OCI-LY1 (cell line): ENCODE measurements around the gene LMF1.

ENCODE experiments used
- H2AFZ ChIP-seq: fragments of 200-600 bp; sonication (generic), shearing (Covaris generic); 2 replicates; pipeline ENCODE4 v1.6.0; 2014; ENCODE audit warnings: antibody characterized with exemption, mild to moderate bottlenecking, low read length
- H3F3A ChIP-seq: fragments of 200-600 bp; sonication (generic), shearing (Covaris generic); 2 replicates; pipeline ENCODE4 v1.6.0; 2014; ENCODE audit warnings: mild to moderate bottlenecking, antibody characterized with exemption, low read length, moderate library complexity; ENCODE audit not compliant: insufficient read depth
- H3K27ac ChIP-seq: fragments of 200-600 bp; sonication (generic); 2 replicates; pipeline ENCODE4 v1.5.1; 2014; ENCODE audit warnings: low read length, mixed run types, mild to moderate bottlenecking, low read depth; ENCODE audit not compliant: poor library complexity, severe bottlenecking
- H3K27me3 ChIP-seq: fragments of 200-600 bp; sonication (generic); 2 replicates; pipeline ENCODE4 v1.6.0; 2014; ENCODE audit warnings: antibody characterized with exemption, mild to moderate bottlenecking, low read length, moderate library complexity; ENCODE audit not compliant: insufficient read depth
- H3K36me3 ChIP-seq: fragments of 200-600 bp; sonication (generic); 2 replicates; pipeline ENCODE4 v1.6.1; 2014; ENCODE audit warnings: mild to moderate bottlenecking, antibody characterized with exemption, low read length, moderate library complexity, mixed read lengths; ENCODE audit not compliant: insufficient read depth
- H3K4me1 ChIP-seq: fragments of 200-600 bp; sonication (generic); 2 replicates; pipeline ENCODE4 v1.5.1; 2014; ENCODE audit warnings: mild to moderate bottlenecking, low read length, moderate library complexity; ENCODE audit not compliant: insufficient read depth, severe bottlenecking
- H3K4me2 ChIP-seq: fragments of 200-600 bp; sonication (generic), shearing (Covaris generic); 2 replicates; pipeline ENCODE4 v1.6.1; 2014; ENCODE audit warnings: low read length
- H3K4me3 ChIP-seq: fragments of 200-600 bp; sonication (generic); 2 replicates; pipeline ENCODE4 v1.5.1; 2014; ENCODE audit warnings: low read length, low read depth, mild to moderate bottlenecking, mixed read lengths; ENCODE audit not compliant: poor library complexity, severe bottlenecking
- H3K79me2 ChIP-seq: fragments of 200-600 bp; shearing (Covaris generic); 2 replicates; pipeline ENCODE4 v1.6.1; 2016; ENCODE audit warnings: mixed run types, low read length, mixed read lengths; ENCODE audit not compliant: insufficient read depth
- H3K9ac ChIP-seq: fragments of 200-600 bp; sonication (generic), shearing (Covaris generic); 2 replicates; pipeline ENCODE4 v1.6.1; 2014; ENCODE audit warnings: mild to moderate bottlenecking, low read length, mixed read lengths
- H3K9me2 ChIP-seq: fragments of 200-600 bp; sonication (generic), shearing (Covaris generic); 2 replicates; pipeline ENCODE4 v1.6.1; 2014; ENCODE audit warnings: low read depth, mild to moderate bottlenecking, low read length, mixed read lengths
- H3K9me3 ChIP-seq: fragments of 200-600 bp; shearing (Covaris generic); 2 replicates; pipeline ENCODE4 v1.6.1; 2014; ENCODE audit warnings: low read length, mixed read lengths
- H4K20me1 ChIP-seq: fragments of 200-600 bp; sonication (generic), shearing (Covaris generic); 2 replicates; pipeline ENCODE4 v1.6.0; 2016; ENCODE audit warnings: mild to moderate bottlenecking, low read length; ENCODE audit not compliant: insufficient read depth
- EZH2 ChIP-seq: fragments of 200-600 bp; sonication (generic), shearing (Covaris generic); IDR thresholded peaks from 2 replicates; pipeline ENCODE4 v1.8.0; 2017; ENCODE audit warnings: borderline replicate concordance, mixed run types, mild to moderate bottlenecking, antibody characterized with exemption, low read length, moderate library complexity, mixed read lengths
- TF ChIP-seq, protein P1 (sequence below): fragments of 200-600 bp; sonication (generic), shearing (Covaris generic); IDR thresholded peaks from 2 replicates; pipeline ENCODE4 v1.5.1; 2017; ENCODE audit warnings: mild to moderate bottlenecking, antibody characterized with exemption, low read length, moderate library complexity, mixed read lengths

Gene LMF1

DNA sequence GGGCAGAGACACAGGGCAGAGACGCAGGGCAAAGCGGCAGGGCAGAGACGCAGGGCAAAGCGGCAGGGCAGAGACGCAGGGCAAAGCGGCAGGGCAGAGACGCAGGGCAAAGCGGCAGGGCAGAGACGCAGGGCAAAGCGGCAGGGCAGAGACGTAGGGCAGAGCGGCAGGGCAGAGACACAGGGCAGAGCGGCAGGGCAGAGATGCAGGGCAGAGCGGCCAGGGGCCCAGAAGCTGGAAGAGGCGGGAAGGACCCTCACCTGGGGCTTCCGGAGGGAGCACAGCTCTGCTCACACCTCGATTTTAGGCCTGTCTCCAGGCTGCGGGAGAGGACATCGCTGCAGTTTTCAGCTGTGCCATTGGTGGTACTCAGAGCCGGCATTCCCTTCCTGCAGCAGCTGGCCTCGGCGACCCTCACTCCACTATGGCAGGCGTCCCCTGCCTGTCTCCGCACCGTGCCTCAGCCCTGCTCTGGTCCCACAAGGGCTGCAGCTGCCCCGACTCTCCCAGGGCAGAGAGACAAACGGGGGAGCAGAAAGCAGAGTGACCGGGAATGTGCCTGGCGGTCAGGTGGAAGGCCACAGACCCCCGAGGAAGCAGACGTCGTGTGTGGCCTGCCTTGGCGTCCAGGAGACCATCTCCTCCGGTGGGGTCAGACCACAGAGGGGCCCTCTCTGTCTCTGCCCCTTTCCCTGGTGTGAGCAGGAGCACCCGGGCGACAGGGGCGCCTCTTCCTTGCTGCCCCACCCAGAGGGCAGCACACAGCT lies 40.7 kb upstream of the LMF1 start:
- Histone ChIP-seq H3K4me3 (no peak overlapping the region), H3K4me1 (no peaks in the 10 kb centered on the region), H3K79me2 (no peaks in the 10 kb centered on the region), H3K9me3 (no peaks in the 10 kb centered on the region), H2AFZ (no peak overlapping the region), H3K9ac (no peak overlapping the region), H3K9me2 (no peaks in the 10 kb centered on the region), H3K36me3 (no peaks in the 10 kb centered on the region), H3K27ac (no peak overlapping the region), H3K27me3 (peaks cover 5% of the 10 kb centered on the region; the same call in 1 of the 2 replicates), H3K4me2 (no peak overlapping the region), H3F3A (no peaks in the 10 kb centered on the region), H4K20me1 (no peaks in the 10 kb centered on the region)
- TF ChIP-seq, protein P1, sequence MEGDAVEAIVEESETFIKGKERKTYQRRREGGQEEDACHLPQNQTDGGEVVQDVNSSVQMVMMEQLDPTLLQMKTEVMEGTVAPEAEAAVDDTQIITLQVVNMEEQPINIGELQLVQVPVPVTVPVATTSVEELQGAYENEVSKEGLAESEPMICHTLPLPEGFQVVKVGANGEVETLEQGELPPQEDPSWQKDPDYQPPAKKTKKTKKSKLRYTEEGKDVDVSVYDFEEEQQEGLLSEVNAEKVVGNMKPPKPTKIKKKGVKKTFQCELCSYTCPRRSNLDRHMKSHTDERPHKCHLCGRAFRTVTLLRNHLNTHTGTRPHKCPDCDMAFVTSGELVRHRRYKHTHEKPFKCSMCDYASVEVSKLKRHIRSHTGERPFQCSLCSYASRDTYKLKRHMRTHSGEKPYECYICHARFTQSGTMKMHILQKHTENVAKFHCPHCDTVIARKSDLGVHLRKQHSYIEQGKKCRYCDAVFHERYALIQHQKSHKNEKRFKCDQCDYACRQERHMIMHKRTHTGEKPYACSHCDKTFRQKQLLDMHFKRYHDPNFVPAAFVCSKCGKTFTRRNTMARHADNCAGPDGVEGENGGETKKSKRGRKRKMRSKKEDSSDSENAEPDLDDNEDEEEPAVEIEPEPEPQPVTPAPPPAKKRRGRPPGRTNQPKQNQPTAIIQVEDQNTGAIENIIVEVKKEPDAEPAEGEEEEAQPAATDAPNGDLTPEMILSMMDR, result no peak
- no peak for TF ChIP-seq EZH2

DNA sequence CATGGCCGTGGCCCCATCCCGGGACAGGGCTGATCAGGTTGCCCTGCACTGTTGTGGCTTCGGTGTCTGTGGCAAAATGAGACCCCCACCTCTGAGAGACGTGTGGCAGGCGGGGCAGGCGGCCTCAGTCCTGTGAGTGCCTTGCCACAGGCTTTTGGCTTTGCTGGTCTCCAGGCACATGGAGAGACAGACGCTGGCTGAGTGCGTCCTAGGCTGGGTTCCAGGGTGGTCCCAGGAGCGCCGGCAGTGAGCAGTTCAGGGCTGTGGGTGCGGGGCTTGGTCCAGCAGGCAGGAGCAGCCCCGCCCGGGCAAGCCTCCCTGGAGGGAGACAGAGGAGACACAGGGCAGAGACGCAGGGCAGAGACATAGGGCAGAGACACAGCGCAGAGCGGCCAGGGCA lies 40.0 kb upstream of the LMF1 start:
- H3K27ac ChIP-seq, result no peak overlapping the region
- H3K4me2 ChIP-seq, result no peak overlapping the region
- no peak for TF ChIP-seq EZH2
- TF ChIP-seq, protein P1, result no peak
- no peaks in the 10 kb centered on the region for H3K4me1 ChIP-seq
- peaks cover 5% of the 10 kb centered on the region; the same call in 1 of the 2 replicates for H3K27me3 ChIP-seq
- H3K79me2 ChIP-seq, result no peaks in the 10 kb centered on the region
- no peaks in the 10 kb centered on the region for H3K36me3 ChIP-seq
- H3F3A ChIP-seq, result no peaks in the 10 kb centered on the region
- H2AFZ ChIP-seq, result no peak overlapping the region
- no peaks in the 10 kb centered on the region for H3K9me2 ChIP-seq
- H3K4me3 ChIP-seq, result no peak overlapping the region
- H4K20me1 ChIP-seq, result no peaks in the 10 kb centered on the region
- H3K9me3 ChIP-seq, result no peaks in the 10 kb centered on the region
- H3K9ac ChIP-seq, result no peak overlapping the region

DNA sequence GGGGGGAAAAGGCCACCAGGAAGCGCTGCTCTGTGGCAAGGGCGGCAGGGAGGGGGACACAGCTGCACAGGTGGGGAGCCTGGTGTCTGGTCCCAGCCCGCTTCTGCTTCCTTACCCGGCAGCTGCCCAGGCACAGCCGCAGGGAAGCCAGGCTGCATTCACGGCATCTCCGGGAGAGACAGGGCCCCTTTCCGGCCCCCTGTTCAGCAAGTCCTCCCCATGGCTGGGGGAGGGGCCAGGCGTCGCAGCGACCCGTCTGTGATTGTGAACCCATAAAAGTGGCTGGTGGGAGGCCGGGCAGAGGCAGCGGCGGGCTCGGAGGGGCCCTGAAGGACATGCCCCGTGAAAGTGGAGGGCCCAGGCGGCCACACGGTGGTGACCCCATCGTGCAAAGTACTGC lies 39.5 kb upstream of the LMF1 start:
- H3K9me3 ChIP-seq, result no peaks in the 10 kb centered on the region
- H3K27ac ChIP-seq, result no peak overlapping the region
- no peak overlapping the region for H3K4me3 ChIP-seq
- H3K9ac ChIP-seq, result no peak overlapping the region
- no peaks in the 10 kb centered on the region for H3K79me2 ChIP-seq
- no peaks in the 10 kb centered on the region for H3F3A ChIP-seq
- H3K4me2 ChIP-seq, result no peak overlapping the region
- no peaks in the 10 kb centered on the region for H3K9me2 ChIP-seq
- peaks cover 5% of the 10 kb centered on the region; the same call in 1 of the 2 replicates for H3K27me3 ChIP-seq
- no peaks in the 10 kb centered on the region for H3K36me3 ChIP-seq
- no peaks in the 10 kb centered on the region for H4K20me1 ChIP-seq
- TF ChIP-seq, protein P1, result no peak
- no peak for TF ChIP-seq EZH2
- H3K4me1 ChIP-seq, result no peaks in the 10 kb centered on the region
- no peak overlapping the region for H2AFZ ChIP-seq
